BJ (cell line): Measurements from ENCODE around the gene ZMYM3. TPM values are rescaled to one million over a fixed set of nuclear protein-coding genes. Genes with fewer than 3 reads are reported as not detected.

ENCODE experiments used
- CTCF ChIA-PET: fragments of 350-600 bp; formaldehyde crosslinking; extraction: SDS; loops from one replicate; lab custom pipeline; 2021; ENCODE audit warnings: antibody characterized with exemption, inconsistent platforms; lab: Yijun Ruan, JAX
- POLR2A ChIA-PET: fragments of 300-600 bp; sonication (Branson Sonifier 250); formaldehyde crosslinking; extraction: SDS; loops from one replicate; lab custom pipeline; 2021; ENCODE audit warnings: antibody characterized with exemption; lab: Charles Lee
- DNase-seq: peaks from one replicate; pipeline ENCODE4 v3.0.0-alpha.2; 2011; ENCODE audit warnings: low read depth
- H3K27me3 ChIP-seq: 2 replicates; pipeline ENCODE4 v1.6.0; 2011; ENCODE audit warnings: low read length; ENCODE audit not compliant: control insufficient read depth, insufficient read depth
- H3K36me3 ChIP-seq: 2 replicates; pipeline ENCODE4 v1.5.1; 2011; ENCODE audit warnings: low read length; ENCODE audit not compliant: control insufficient read depth, insufficient read depth
- H3K4me3 ChIP-seq: 2 replicates; pipeline ENCODE4 v1.5.1; 2011; ENCODE audit warnings: low read depth, mild to moderate bottlenecking, control low read depth, low read length
- CTCF ChIP-seq: IDR thresholded peaks from 2 replicates; pipeline ENCODE4 v1.5.1; 2011; ENCODE audit warnings: low read depth, mild to moderate bottlenecking, control low read depth, inconsistent platforms, low read length, moderate library complexity; ENCODE audit not compliant: insufficient read depth
- polyA plus RNA-seq: library from polyadenylated mRNA; depleted of rRNA; stranded (reverse); fragments of >200 nt; gene quantifications from 2 replicates; pipeline ENCODE4 v1.2.3, GENCODE V29; 2011

ZMYM3 gene
- polyA plus RNA-seq, 1 experiment, result 25.1 TPM

GRCh38 chrX:71210816-71211215, 43.1 kb downstream of the ZMYM3 start:
- CTCF ChIA-PET, result no interaction called here
- H3K27me3 ChIP-seq, result peaks cover 4% of the 10 kb centered on the region; the same call in 1 of the 2 replicates
- TF ChIP-seq CTCF, result no peak
- H3K4me3 ChIP-seq, result no peak overlapping the region
- DNase-seq, result no peak
- POLR2A ChIA-PET, result no interaction called here
- no peaks in the 10 kb centered on the region for H3K36me3 ChIP-seq

GRCh38 chrX:71199252-71200008, 54.5 kb downstream of the ZMYM3 start:
- TF ChIP-seq CTCF, result no peak
- Histone ChIP-seq H3K36me3 (no peaks in the 10 kb centered on the region), H3K27me3 (no peaks in the 10 kb centered on the region), H3K4me3 (no peak overlapping the region)
- ChIA-PET POLR2A (no interaction called here), CTCF (no interaction called here)
- no peak for DNase-seq

GRCh38 chrX:71198066-71198465, 55.9 kb downstream of the ZMYM3 start:
- CTCF ChIA-PET, result no interaction called here
- no peak for TF ChIP-seq CTCF
- no peak for DNase-seq
- POLR2A ChIA-PET, result no interaction called here
- Histone ChIP-seq H3K4me3 (no peak overlapping the region), H3K27me3 (no peaks in the 10 kb centered on the region), H3K36me3 (no peaks in the 10 kb centered on the region)

- POLR2A ChIA-PET, result no interaction called here
- CTCF ChIA-PET, result no interaction called here
- TF ChIP-seq CTCF, result no peak
- DNase-seq, result no peak
- H3K4me3 ChIP-seq, result no peak overlapping the region
- no peaks in the 10 kb centered on the region for H3K27me3 ChIP-seq
- H3K36me3 ChIP-seq, result no peaks in the 10 kb centered on the region
Observed at GRCh38 chrX:71195964-71196649, 57.8 kb downstream of the ZMYM3 start.

GRCh38 chrX:71191248-71191647, 62.7 kb downstream of the ZMYM3 start:
- Histone ChIP-seq H3K36me3 (no peaks in the 10 kb centered on the region), H3K27me3 (no peaks in the 10 kb centered on the region), H3K4me3 (no peak overlapping the region)
- CTCF ChIA-PET, result no interaction called here
- DNase-seq, result no peak
- POLR2A ChIA-PET, result no interaction called here
- TF ChIP-seq CTCF, result no peak
